ENCODE results near the gene EHD3.

- TF ChIP-seq POLR2A (IDR thresholded peaks at IDR 0.05) (no peak), CTCF (IDR thresholded peaks at IDR 0.05 in 8 of 11, conservative IDR thresholded peaks at IDR 0.05 in 3 of 11) (no peak), POLR2AphosphoS5 (IDR thresholded peaks at IDR 0.05) (no peak)
Observed at GRCh38 chr2:31188131-31188530, 45.8 kb upstream of the EHD3 start.

All from spleen (tissue), 7 donors.